T-helper 17 cell (primary cell): Measurements from ENCODE around the gene SLC26A1. TPM values are rescaled to one million over a fixed set of nuclear protein-coding genes. Genes with fewer than 3 reads are reported as not detected.
A peak's percentile ranks its signal among the peaks of the same experiment; 100 is the strongest.

Experiments
- ATAC-seq: fragments of 150-1000 bp; cut with Tn5 transposase; 2 replicates; pipeline ENCODE4 v1.10.0; 2021; ENCODE audit warnings: mild to moderate bottlenecking, moderate library complexity
- DNase-seq, 3 donors: peaks; one replicate each; pipeline versions ENCODE4 v3.0.0 to v3.0.0-alpha.2; 2020 to 2021
- H3K9me3 ChIP-seq: one replicate; pipeline ENCODE4 v1.7.0; 2013; ENCODE audit warnings: low read length, mild to moderate bottlenecking; ENCODE audit not compliant: control insufficient read depth, poor library complexity, severe bottlenecking
- H3K27ac Mint-ChIP-seq: one replicate; pipeline ENCODE4 v1.8.0; 2022; ENCODE audit warnings: mild to moderate bottlenecking, moderate library complexity, mixed read lengths
- H3K27me3 Mint-ChIP-seq: one replicate; pipeline ENCODE4 v1.8.0; 2022; ENCODE audit warnings: mixed read lengths
- H3K36me3 Mint-ChIP-seq: one replicate; pipeline ENCODE4 v1.8.0; 2022; ENCODE audit warnings: low read depth, mixed read lengths
- H3K4me1 Mint-ChIP-seq: one replicate; pipeline ENCODE4 v1.8.0; 2022; ENCODE audit warnings: mild to moderate bottlenecking, mixed read lengths
- H3K4me3 Mint-ChIP-seq: one replicate; pipeline ENCODE4 v1.8.0; 2022; ENCODE audit warnings: mild to moderate bottlenecking, moderate library complexity, mixed read lengths
- total RNA-seq, 4 donors: library from RNA in 2 of 4; stranded (reverse) in 2 of 4; gene quantifications; one replicate each; pipeline ENCODE4 v1.2.3 and lab custom pipeline; 2022 to 2026

SLC26A1 gene
- total RNA-seq, 2 donors from 2014 or later: 0.21 TPM; not detected in 1

DNA sequence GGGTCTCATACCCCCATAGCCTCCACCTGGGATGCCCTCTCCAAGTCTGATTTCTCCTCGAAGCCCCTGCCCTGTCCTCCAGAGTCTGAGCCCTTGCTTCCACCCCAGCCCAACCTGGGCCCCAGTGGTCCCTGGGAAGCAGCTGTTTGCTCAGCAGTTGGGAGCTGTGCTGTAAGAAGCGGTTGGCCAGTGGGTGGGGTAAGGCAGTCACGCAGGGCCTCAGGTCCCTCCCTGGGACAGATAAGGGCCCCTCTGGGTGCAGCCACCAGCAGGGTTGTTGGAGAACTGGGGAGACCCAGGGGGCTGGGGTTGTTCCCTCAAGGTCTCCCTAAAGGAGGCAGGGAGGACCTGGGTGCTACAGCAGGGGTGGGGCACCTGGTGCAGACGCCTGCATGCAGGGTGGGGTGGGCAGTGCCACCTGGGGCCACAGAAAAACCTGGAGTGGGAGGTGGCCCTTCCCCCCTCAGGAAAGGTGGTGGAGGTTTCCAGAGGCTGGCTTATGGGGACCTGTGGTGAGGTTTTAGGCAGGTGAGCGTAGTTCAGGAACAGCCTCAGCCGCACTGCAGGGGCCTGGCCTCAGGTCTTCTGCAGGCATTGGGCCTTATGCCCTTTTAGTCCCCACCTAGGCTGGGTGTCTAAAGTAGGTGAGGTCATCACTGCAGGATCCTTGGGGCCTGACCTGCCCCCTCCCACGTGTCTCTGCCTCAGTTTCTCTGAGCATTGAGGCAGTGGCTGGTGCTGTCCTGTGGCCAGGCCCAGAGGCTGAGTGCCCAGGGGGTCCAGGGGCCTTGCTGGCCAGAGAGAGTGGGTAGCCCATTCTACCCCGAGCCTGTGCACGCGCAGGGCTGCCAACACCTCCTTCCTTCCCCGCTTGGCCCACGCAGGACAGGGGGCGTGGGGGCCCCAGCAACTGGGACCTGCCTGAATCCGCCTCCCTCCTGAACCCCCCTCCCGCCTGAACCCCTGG is 3.1 kb upstream of the SLC26A1 start:
- H3K4me3 Mint-ChIP-seq: no peak overlapping the region
- H3K27ac Mint-ChIP-seq: no peak overlapping the region
- H3K36me3 Mint-ChIP-seq: peaks cover 2% of the 10 kb centered on the region
- DNase-seq: no peak
- H3K9me3 ChIP-seq: no peaks in the 10 kb centered on the region
- peaks cover 10% of the 10 kb centered on the region for H3K4me1 Mint-ChIP-seq
- ATAC-seq: no peak
- peaks cover 22% of the 10 kb centered on the region for H3K27me3 Mint-ChIP-seq

DNA sequence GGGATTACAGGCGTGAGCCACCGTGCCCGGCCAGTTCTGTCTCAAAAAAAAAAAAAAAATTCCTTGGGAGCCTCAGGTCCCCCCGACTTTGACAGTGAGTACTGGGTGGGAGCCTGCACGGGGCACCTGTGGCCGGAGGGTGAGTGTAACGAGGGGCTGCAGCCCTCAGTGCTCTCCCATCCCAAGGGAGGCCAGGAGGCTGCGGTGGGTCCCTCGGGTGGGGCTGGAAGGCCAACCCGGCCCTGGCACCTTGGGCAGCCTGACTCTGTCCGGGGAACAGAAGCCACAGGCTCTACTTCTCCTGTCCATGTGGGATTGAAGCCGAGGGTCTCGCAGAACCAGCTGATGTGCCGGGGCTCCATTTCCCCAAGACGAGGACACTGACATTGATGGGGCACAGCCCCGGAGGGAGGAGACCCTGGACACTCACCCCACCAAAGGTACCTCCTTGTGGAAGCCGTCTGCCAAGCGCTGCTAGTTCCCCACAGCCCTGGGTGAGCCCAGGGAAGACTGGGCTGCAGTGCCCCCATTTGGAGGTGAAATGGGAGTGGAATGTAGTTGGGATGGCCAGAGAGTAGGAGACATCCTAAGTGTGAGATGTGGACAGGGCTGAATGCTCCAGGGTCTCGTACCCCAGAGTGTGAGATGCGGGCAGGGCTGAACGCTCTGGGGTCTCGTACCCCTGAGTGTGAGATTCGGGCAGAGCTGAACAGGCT is 2.3 kb upstream of the SLC26A1 start:
- Mint-ChIP-seq H3K4me1 (peaks cover 10% of the 10 kb centered on the region), H3K36me3 (peaks cover 2% of the 10 kb centered on the region), H3K27ac (no peak overlapping the region), H3K4me3 (no peak overlapping the region), H3K27me3 (peaks cover 22% of the 10 kb centered on the region)
- DNase-seq (no peak), ATAC-seq (no peak)
- no peaks in the 10 kb centered on the region for H3K9me3 ChIP-seq

DNA sequence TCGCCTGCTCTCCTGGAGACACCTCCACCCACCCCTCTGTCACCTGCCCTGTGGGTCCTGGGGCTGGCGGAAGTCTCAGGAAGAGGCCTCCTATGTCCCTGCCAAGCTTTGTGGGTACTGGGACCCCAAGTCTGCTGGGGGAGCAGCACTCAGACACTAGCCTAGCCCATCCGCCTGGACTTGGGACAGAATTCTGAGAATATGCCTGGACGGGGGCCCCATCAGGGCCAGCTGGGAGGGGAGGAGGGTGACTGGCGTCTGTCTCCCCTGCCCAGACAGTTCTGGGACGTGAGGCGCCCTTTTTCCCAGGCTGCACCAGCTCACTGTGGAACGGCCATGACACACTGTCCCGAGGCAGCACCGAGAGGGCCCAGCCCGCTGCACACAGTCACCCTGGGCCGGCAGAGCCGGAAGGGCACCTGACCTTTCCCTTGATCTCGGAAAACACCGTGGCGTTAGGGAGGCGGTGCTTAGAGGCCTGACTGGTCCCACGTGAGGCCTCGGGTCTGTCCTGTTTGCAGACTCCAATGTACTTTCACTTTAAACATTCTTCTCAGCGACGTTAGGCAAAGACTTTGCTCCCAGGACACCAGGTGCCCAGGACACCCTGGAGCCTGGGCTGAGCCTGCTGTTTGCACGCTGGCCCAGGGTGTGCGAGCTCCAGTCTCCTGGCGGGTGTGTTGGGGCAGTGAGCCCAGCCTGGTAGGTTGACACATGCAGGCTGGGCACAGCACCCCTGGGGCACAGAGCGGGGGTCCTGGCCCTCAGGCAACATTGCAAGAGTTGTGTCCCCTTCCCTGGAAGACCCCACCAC is 700 bp downstream of the SLC26A1 start:
- peaks cover 6% of the 10 kb centered on the region for H3K27me3 Mint-ChIP-seq
- no peak overlapping the region for H3K4me3 Mint-ChIP-seq
- H3K4me1 Mint-ChIP-seq: peaks cover 10% of the 10 kb centered on the region
- no peaks in the 10 kb centered on the region for H3K36me3 Mint-ChIP-seq
- ATAC-seq (no peak), DNase-seq (no peak)
- H3K27ac Mint-ChIP-seq: no peak overlapping the region
- H3K9me3 ChIP-seq: no peaks in the 10 kb centered on the region

DNA sequence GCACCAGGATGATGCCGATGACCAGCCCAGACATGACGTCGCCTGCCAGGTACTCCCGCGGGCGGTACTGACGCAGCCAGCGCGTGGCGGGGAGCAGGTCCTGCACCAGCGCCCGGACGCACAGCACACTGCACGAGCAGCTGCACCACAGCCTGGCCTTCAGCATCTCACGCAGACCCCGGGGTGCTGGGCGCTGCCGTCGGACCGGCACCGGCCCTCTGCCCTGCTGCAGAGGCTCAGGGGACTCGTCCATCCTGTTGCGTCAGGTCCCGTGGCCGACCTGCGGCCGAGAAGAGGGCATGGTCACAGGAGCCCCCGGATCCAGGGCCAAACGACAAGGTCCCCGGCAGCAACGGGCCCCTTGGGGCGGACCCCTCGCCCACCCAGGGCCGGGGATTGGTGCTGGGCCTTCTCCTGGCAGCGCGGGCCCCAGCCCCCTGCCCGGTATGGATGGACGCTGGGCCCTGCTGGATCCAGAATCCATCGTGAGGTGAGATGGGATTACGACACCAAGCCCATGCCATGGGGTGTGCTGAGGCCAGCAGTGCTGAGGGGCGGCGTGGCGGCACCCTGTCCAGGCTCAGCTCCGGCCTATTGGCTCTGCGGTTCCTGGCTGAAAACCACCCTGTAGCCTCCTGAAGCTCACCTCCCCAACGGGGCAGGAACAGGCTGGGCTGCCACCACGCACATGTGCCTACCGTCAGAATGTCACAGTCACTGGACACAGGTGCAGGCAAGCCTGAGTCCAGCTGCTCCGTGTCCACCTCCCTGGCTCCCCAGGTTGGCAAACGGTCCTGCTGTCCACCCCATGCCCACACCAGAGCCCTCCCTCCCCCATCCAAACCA is 1.5 kb downstream of the SLC26A1 start:
- ATAC-seq (no peak), DNase-seq (peak in 1 of 3 donors; percentile 8)
- H3K36me3 Mint-ChIP-seq: no peaks in the 10 kb centered on the region
- H3K27ac Mint-ChIP-seq: no peak overlapping the region
- H3K4me3 Mint-ChIP-seq: no peak overlapping the region
- H3K27me3 Mint-ChIP-seq: peaks cover 2% of the 10 kb centered on the region
- H3K9me3 ChIP-seq: no peaks in the 10 kb centered on the region
- H3K4me1 Mint-ChIP-seq: peaks cover 12% of the 10 kb centered on the region

DNA sequence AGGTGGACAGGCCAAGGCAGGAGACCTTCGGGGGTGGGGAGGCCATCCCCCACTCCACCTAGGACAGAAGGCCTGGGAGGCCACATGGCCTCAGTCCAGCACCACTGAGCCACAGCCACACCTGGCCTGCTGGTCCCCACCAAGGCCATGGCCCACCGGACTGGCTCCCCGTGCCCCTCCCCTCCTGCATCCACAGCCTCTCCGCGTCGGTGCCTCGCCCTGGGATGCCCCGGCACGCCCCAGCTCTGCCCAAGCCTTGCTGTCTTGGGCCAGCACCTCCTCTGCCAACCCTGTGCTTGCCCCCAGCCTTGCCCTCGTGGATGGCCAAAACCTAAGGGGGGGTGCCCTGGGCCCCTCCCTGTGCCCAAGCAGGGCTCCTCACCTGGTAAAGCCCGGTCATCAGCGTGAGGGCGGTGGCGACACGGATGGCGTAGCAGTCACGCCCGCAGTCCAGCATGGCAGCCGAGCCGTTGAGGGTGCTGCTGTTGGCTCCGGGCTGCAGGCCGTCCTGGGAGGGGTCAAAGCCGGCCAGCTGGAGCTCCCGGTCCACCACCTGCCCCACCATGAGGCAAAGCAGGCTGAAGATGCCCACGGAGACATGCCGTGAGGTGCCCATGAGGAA is 2.3 kb downstream of the SLC26A1 start:
- ATAC-seq (no peak), DNase-seq (peak in 1 of 3 donors; percentile 8)
- Mint-ChIP-seq H3K4me1 (peaks cover 14% of the 10 kb centered on the region), H3K36me3 (no peaks in the 10 kb centered on the region), H3K27me3 (no peaks in the 10 kb centered on the region), H3K4me3 (no peak overlapping the region), H3K27ac (no peak overlapping the region)
- H3K9me3 ChIP-seq: no peaks in the 10 kb centered on the region

DNA sequence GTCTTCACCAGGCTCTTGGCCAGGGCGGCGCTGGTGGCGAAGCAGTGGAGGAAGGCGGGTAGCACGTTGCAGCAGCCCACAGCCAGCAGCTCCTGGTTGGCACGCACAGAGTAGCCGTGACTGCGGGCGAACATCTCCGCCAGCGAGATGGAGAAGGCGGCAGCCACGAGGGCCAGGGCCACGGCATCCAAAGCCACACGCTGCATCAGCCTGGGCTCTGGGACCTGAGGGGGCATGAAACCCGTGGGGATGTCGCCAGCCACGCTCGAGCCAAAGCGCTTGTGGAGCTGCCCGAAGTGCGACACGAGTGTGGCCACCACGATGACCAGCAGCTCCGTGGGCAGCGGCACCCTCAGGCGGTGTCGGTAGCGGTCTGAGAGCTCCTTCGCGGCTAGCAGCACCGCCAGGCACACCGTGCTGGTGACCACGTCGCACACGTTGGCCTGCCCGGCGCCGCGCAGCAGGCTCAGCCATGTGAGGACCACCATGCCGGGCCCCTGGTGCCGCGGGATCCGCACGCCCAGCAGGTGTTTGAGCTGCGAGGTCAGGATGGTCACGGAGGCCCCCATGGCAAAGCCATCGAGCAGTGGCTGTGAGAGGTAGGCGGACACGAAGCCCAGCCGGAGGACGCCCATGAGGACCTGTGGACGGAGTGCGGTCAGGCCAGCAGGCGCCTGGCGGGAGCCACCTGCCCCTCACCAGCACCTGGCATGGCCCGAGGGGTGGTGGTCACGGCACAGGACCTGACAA is 3.3 kb downstream of the SLC26A1 start:
- no peaks in the 10 kb centered on the region for H3K9me3 ChIP-seq
- H3K27me3 Mint-ChIP-seq: no peaks in the 10 kb centered on the region
- ATAC-seq: no peak
- H3K4me3 Mint-ChIP-seq: no peak overlapping the region
- DNase-seq: peak in 1 of 3 donors; percentile 10
- peaks cover 14% of the 10 kb centered on the region for H3K4me1 Mint-ChIP-seq
- no peaks in the 10 kb centered on the region for H3K36me3 Mint-ChIP-seq
- no peak overlapping the region for H3K27ac Mint-ChIP-seq

DNA sequence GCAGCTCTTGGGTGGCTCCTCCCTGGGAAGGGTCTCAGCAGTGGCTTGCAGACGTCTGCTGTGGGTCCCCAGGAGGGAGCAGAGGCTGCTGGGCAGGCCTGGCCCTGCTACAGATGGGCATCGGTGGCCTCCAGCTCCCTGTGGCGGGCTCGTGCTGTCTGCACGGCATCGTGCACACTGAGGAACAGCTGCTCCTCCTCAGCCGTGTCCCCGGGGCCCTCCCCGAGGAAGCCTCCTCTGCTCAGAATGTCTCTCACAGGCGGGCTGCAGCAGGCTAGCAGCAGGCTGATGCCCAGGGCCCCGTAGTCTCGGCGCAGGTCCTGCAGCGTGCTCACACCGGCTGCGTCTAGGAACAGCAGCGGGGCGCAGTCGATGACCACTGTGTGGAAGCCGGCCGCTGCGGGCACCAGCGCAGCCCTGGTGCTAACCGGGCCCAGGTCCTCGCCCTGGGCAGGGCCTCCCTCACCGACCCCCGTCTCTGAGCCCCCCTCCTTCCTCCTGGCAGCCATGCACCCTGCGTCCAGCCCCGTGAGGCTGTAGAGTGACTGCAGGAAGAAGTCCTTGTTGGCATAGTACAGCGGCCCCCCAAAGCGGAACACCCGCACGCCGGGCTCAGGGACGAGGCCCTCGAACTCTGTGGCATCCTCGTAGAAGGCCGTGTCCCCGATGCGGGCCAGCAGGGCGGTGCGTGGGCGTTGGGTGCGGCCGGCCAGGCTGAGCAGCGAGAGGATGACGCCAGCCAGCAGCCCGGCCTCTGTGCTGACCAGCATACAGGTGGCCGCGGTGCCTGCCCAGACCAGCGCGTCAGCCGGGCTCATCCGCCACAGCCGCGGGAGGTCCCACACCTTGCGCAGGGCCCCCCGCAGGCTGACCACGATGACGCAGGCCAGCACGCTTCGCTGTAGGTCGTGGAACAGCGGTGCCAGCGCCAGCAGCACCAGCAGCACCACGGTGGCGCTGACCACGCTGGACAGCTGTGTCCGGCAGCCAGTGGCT is 4.2 kb downstream of the SLC26A1 start:
- Mint-ChIP-seq H3K27me3 (no peaks in the 10 kb centered on the region), H3K36me3 (no peaks in the 10 kb centered on the region), H3K4me3 (no peak overlapping the region), H3K27ac (no peak overlapping the region), H3K4me1 (peaks cover 14% of the 10 kb centered on the region)
- DNase-seq: no peak
- no peaks in the 10 kb centered on the region for H3K9me3 ChIP-seq
- ATAC-seq: no peak

DNA sequence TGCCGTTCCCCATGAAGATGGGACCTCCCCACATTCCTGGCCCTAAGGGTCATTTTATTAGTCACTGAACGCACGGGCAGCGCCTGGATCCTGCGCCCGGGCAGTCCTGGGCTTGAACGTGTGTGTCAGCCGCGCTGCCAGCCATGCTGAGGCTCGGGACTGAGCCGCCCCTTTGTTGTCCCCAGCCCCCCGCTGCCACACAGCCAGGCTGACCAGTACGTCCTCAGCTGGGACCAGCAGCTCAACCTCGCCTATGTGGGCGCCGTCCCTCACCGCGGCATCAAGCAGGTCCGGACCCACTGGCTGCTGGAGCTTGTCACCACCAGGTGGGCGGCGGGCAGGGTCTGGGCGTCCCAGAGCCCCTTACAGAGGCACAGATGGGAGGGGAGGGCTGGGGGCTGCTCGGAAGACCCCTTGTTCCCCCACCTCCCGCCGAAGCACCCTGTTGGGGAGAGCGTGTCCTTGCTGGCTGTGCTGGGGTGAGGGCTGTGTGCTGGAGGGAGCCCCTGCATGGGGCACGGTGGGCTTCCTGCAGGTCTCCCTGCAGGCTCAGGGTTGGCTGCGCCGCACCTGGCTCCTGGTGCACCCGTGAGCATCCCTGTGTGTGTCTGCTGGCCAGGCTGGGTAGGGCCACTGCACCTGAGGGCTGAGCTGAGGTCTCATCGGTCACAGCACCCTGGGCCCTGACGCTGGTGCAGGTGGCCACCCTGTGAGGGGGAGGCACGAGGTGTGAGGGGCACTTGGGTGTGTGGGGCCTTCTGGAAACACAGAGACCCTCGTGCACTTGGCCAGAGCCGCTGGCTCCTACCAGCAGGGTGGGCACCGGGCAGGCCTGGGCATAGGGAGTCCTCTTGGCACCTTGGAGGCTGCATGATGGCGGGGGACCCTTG is 5.3 kb downstream of the SLC26A1 start:
- no peaks in the 10 kb centered on the region for H3K27me3 Mint-ChIP-seq
- no peaks in the 10 kb centered on the region for H3K9me3 ChIP-seq
- peak overlapping the region; percentile 90 for H3K4me3 Mint-ChIP-seq
- H3K36me3 Mint-ChIP-seq: no peaks in the 10 kb centered on the region
- DNase-seq (no peak), ATAC-seq (no peak)
- peak overlapping the region; percentile 37 for H3K27ac Mint-ChIP-seq
- peaks cover 16% of the 10 kb centered on the region for H3K4me1 Mint-ChIP-seq

DNA sequence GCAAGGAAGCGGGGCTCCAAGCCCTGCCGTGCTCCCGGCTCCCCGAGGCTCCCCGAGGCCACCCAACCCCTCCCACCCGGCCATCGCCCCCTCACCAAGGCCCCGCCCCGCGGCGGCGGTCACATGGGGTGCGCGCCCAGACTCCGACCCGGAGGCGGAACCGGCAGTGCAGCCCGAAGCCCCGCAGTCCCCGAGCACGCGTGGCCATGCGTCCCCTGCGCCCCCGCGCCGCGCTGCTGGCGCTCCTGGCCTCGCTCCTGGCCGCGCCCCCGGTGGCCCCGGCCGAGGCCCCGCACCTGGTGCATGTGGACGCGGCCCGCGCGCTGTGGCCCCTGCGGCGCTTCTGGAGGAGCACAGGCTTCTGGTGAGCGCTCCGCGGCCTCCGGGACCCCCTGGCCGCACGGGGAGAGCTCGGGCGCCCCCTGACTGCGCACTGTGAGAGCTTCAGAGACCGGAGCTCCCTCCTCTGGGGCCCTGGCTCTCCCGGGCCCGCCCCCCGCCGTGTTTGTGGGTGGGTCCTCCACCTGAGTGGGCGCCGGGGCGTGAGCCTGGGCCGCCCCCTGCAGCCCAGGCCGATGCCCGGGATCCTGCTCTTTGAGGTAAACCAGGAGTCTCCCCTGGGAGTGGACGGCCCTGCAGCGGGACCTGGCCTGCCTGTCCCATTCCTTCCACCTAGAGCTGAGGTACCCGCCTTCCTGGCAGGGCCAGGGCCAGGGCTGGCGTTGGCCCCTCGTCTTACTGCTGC is 6.2 kb downstream of the SLC26A1 start, which contains the start of gene IDUA:
TSS of gene IDUA (plus strand) at position 166 of the 745 bp plus-strand sequence. CDS start at position 207, 41 bp downstream.
- no peaks in the 10 kb centered on the region for H3K9me3 ChIP-seq
- Mint-ChIP-seq H3K27ac (peak within 1 kb of the TSS; percentile 37), H3K27me3 (no peaks in the 10 kb centered on the region), H3K4me3 (peak within 1 kb of the TSS; percentile 90), H3K36me3 (no peaks in the 10 kb centered on the region), H3K4me1 (peaks cover 16% of the 10 kb centered on the region)
- DNase-seq (peak; percentile 68 to 84 (median 82)), ATAC-seq (peak; percentile 93)
